ENCODE measurements around the gene DUOXA1.

DNA sequence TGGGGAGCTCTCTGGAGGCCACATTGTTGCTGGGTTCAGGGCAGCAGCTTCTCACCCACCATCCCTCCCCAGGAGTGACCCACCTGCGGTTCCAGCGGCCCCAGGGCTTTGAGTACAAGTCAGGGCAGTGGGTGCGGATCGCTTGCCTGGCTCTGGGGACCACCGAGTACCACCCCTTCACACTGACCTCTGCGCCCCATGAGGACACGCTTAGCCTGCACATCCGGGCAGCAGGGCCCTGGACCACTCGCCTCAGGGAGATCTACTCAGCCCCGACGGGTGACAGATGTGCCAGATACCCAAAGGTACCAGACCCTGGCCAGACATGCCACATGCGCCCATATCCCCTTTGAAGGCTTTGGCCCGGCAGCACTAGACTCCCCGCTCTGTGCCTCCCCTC is 32.0 kb upstream of the DUOXA1 start:
- TF ChIP-seq CTCF (IDR thresholded peaks at IDR 0.05), result no peak
- no peak for TF ChIP-seq EZH2 (IDR thresholded peaks at IDR 0.05; ENCODE audit: borderline replicate concordance, insufficient read depth, low read depth, low read length, poor library complexity, severe bottlenecking)
